Keratinocyte (primary cell): ENCODE measurements around the gene YDJC. TPM values are rescaled to one million over a fixed set of nuclear protein-coding genes. Genes with fewer than 3 reads are reported as not detected.

Experiments
- DNase-seq: peaks from one replicate; pipeline ENCODE4 v3.0.0-alpha.2; 2011; ENCODE audit warnings: low read depth, missing footprints, low spot score
- FAIRE-seq: peaks from 2 replicates; lab custom pipeline; 2011; peaks lifted over from hg19 to GRCh38; lab: Jason Lieb, UNC
- H2AFZ ChIP-seq: 2 replicates; pipeline ENCODE4 v1.6.0; 2012; ENCODE audit warnings: low read length, control low read depth, inconsistent platforms; ENCODE audit not compliant: control insufficient read depth
- H3K27ac ChIP-seq: 2 replicates; pipeline ENCODE4 v1.5.1; 2011; ENCODE audit warnings: low read length; ENCODE audit not compliant: control insufficient read depth, insufficient read depth
- H3K27me3 ChIP-seq: 3 replicates; pipeline ENCODE4 v1.6.0; 2011; ENCODE audit warnings: low read length; ENCODE audit not compliant: control insufficient read depth, insufficient read depth; ENCODE audit errors: extremely low read depth
- H3K36me3 ChIP-seq, 2 experiments: 2 replicates in 1 of 2; 3 replicates in 1 of 2; pipeline ENCODE4 v1.5.1; 2011; ENCODE audit warnings: low read length in 2 of 2, mild to moderate bottlenecking in 1 of 2; ENCODE audit not compliant: control insufficient read depth in 2 of 2, insufficient read depth in 2 of 2; ENCODE audit errors: extremely low read depth in 1 of 2
- H3K4me1 ChIP-seq: 3 replicates; pipeline ENCODE4 v1.5.1; 2011; ENCODE audit warnings: low read length; ENCODE audit not compliant: control insufficient read depth, insufficient read depth; ENCODE audit errors: extremely low read depth
- H3K4me2 ChIP-seq: 3 replicates; pipeline ENCODE4 v1.6.0; 2011; ENCODE audit warnings: low read depth, low read length; ENCODE audit not compliant: control insufficient read depth, insufficient read depth; ENCODE audit errors: extremely low read depth
- H3K4me3 ChIP-seq, 3 experiments: fragments of 200-600 bp in 1 of 3; sonication (generic) in 1 of 3; 2 replicates in 2 of 3; 3 replicates in 1 of 3; pipeline ENCODE4 v1.5.1; 2011 to 2016; ENCODE audit warnings: low read length in 3 of 3, mild to moderate bottlenecking in 3 of 3, control low read depth in 2 of 3, inconsistent platforms in 1 of 3, low read depth in 1 of 3, mixed read lengths in 1 of 3, mixed run types in 1 of 3, moderate library complexity in 1 of 3; ENCODE audit not compliant: control insufficient read depth in 2 of 3, insufficient read depth in 2 of 3; ENCODE audit errors: extremely low read depth in 1 of 3
- H3K79me2 ChIP-seq: 2 replicates; pipeline ENCODE4 v1.6.0; 2012; ENCODE audit warnings: low read length; ENCODE audit not compliant: control insufficient read depth, insufficient read depth
- H3K9ac ChIP-seq: 3 replicates; pipeline ENCODE4 v1.6.0; 2011; ENCODE audit warnings: low read length; ENCODE audit not compliant: control insufficient read depth, insufficient read depth; ENCODE audit errors: extremely low read depth
- H3K9me1 ChIP-seq: 3 replicates; pipeline ENCODE4 v1.6.0; 2011; ENCODE audit warnings: low read length; ENCODE audit not compliant: control insufficient read depth, insufficient read depth; ENCODE audit errors: extremely low read depth
- H3K9me3 ChIP-seq: 2 replicates; pipeline ENCODE4 v1.5.1; 2012; ENCODE audit warnings: low read depth, low read length; ENCODE audit not compliant: control insufficient read depth
- H4K20me1 ChIP-seq: 3 replicates; pipeline ENCODE4 v1.6.0; 2011; ENCODE audit warnings: low read length; ENCODE audit not compliant: control insufficient read depth, insufficient read depth; ENCODE audit errors: extremely low read depth
- EZH2 ChIP-seq: IDR thresholded peaks from one replicate; pipeline ENCODE4 v1.6.1; 2012; ENCODE audit warnings: inconsistent platforms, mild to moderate bottlenecking, low read length, moderate library complexity
- dilution Hi-C: fragments of 300-500 bp; cut with MboI; formaldehyde crosslinking; loops from one replicate; pipeline ENCODE4 v1.7.0; 2020; ENCODE audit warnings: low sequenced_read_pairs; ENCODE audit not compliant: extremely low pct_ligation_motif_present
- polyA plus RNA-seq, 5 experiments: library from polyadenylated mRNA; depleted of rRNA in 3 of 5; stranded (reverse) in 3 of 5; stranded (forward) in 1 of 5; unstranded in 1 of 5; fragments of >200 nt; gene quantifications; 1 replicate in 1 of 5; 2 replicates in 3 of 5; 3 replicates in 1 of 5; pipeline versions ENCODE4 v1.2.1 to v1.2.3, GENCODE V29; 2011 to 2012; ENCODE audit warnings: missing spikeins in 2 of 5, low read depth in 1 of 5, low replicate concordance in 1 of 5
- TF ChIP-seq, protein P1 (sequence below), 3 experiments: IDR thresholded peaks in 1 of 3; conservative IDR thresholded peaks in 1 of 3; optimal IDR thresholded peaks in 1 of 3; 2 replicates in 2 of 3; 3 replicates in 1 of 3; pipeline versions ENCODE3 to v1.5.1; 2011; ENCODE audit warnings: low read length in 3 of 3, mild to moderate bottlenecking in 3 of 3, moderate library complexity in 2 of 3, control low read depth in 1 of 3, inconsistent platforms in 1 of 3; ENCODE audit not compliant: insufficient read depth in 2 of 3; ENCODE audit errors: extremely low read depth in 1 of 3

YDJC gene
- polyA plus RNA-seq, 1 donor (not counting 4 experiments of a cell fraction or from before 2014, with no cell fraction given) = 18.2 TPM

DNA sequence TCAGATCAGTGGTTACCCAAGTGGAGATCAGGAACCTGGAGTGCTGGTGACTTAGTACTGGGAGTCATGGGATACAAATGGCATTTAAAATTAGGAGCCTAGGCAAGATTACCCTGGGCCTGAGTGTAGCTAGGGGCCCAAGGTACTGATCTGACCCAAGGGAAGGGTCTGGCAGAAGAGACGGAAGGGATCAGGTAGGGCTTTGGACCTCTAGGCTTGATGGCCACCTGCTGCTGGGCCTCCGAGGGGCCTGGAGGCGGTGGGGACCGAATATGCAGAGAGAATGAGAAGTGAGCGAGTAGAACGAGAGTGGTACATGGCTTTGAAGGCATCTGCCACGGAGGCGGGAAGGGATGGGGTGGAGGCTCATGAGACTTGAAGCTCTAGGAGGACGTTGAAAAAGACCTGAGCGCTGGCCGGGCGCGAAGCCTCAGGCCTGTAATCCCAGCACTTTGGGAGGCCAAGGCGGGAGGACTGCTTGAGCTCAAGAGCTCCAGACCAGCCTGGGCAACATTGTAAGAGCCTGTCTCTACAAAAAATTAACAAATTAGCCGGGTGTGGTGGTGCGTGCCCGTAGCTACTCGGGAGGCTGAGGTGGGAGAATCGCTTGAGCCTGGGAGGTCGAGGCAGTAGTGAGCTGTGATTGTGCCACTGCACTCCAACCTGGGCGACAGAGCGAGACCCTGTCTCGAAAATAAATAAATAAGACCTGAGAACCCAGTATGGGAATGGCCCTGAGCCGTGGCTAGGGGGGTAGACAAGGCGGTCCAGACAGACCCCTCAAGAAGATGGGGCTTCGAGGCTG lies 35.4 kb upstream of the YDJC start:
- FAIRE-seq (no peak), DNase-seq (no peak)
- H3K9me3 ChIP-seq = no peaks in the 10 kb centered on the region
- TF ChIP-seq, protein P1, sequence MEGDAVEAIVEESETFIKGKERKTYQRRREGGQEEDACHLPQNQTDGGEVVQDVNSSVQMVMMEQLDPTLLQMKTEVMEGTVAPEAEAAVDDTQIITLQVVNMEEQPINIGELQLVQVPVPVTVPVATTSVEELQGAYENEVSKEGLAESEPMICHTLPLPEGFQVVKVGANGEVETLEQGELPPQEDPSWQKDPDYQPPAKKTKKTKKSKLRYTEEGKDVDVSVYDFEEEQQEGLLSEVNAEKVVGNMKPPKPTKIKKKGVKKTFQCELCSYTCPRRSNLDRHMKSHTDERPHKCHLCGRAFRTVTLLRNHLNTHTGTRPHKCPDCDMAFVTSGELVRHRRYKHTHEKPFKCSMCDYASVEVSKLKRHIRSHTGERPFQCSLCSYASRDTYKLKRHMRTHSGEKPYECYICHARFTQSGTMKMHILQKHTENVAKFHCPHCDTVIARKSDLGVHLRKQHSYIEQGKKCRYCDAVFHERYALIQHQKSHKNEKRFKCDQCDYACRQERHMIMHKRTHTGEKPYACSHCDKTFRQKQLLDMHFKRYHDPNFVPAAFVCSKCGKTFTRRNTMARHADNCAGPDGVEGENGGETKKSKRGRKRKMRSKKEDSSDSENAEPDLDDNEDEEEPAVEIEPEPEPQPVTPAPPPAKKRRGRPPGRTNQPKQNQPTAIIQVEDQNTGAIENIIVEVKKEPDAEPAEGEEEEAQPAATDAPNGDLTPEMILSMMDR (optimal IDR thresholded peaks at IDR 0.05 in 1 of 3, IDR thresholded peaks at IDR 0.05 in 1 of 3, conservative IDR thresholded peaks at IDR 0.05 in 1 of 3; ENCODE audit: extremely low read depth in 1 of 3, insufficient read depth in 2 of 3, low read length in 3 of 3) = no peak
- no peak for TF ChIP-seq EZH2
- H4K20me1 ChIP-seq = no peaks in the 10 kb centered on the region
- H3K27me3 ChIP-seq = peaks cover 8% of the 10 kb centered on the region
- H3K4me3 ChIP-seq = peak overlapping the region; percentile 70 to 87 (median 80)
- peaks cover 6% of the 10 kb centered on the region for H3K4me1 ChIP-seq
- peaks cover 17% of the 10 kb centered on the region for H3K79me2 ChIP-seq
- H3K36me3 ChIP-seq = peaks cover 0 to 4% of the 10 kb centered on the region in 2 experiments
- H2AFZ ChIP-seq = peak overlapping the region; percentile 98
- H3K9ac ChIP-seq = peak overlapping the region; percentile 86
- dilution Hi-C loops = no loop called here
- H3K4me2 ChIP-seq = peak overlapping the region; percentile 86
- H3K9me1 ChIP-seq = no peaks in the 10 kb centered on the region
- peak overlapping the region; percentile 78 for H3K27ac ChIP-seq

DNA sequence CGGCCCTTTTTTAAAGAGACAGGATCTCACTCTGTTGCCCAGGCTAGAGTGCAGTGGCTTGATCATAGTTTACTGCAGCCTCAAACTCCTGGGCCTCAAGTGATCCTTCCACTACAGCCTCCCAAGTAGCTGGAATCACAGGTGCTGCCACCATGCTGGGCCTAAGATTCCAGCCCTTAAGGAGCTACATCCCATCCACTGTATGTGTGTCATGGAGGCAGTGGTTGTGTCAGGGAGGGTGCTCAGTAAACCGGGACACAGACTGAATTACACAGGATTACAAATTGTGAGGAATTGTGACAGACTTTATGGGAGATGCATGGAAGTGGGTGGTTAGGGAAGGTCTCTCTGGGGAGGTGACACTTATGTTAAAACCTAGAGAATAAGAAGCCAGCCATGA lies 33.9 kb upstream of the YDJC start:
- no peak overlapping the region for H3K27ac ChIP-seq
- H3K79me2 ChIP-seq = peaks cover 14% of the 10 kb centered on the region

More for the DNA sequence above, 33.9 kb upstream of the YDJC start:
- FAIRE-seq (no peak), DNase-seq (no peak)
- Histone ChIP-seq H3K9ac (no peak overlapping the region), H3K4me2 (no peak overlapping the region), H3K9me1 (no peaks in the 10 kb centered on the region), H3K4me3 (no peak overlapping the region), H4K20me1 (no peaks in the 10 kb centered on the region), H3K27me3 (peaks cover 9% of the 10 kb centered on the region), H3K4me1 (no peaks in the 10 kb centered on the region), H3K36me3 (no peaks in the 10 kb centered on the region), H3K9me3 (no peaks in the 10 kb centered on the region), H2AFZ (no peak overlapping the region)
- dilution Hi-C loops = no loop called here
- no peak for TF ChIP-seq EZH2
- TF ChIP-seq, protein P1 (optimal IDR thresholded peaks at IDR 0.05 in 1 of 3, IDR thresholded peaks at IDR 0.05 in 1 of 3, conservative IDR thresholded peaks at IDR 0.05 in 1 of 3; ENCODE audit: extremely low read depth in 1 of 3, insufficient read depth in 2 of 3, low read length in 3 of 3) = no peak
